PC-9 (cell line): ENCODE measurements around the gene PGAP6. TPM values are rescaled to one million over a fixed set of nuclear protein-coding genes. Genes with fewer than 3 reads are reported as not detected.

Source experiments
- BruUV-seq: library from RNA; stranded (reverse); fragments of 400-500 nt; replicated peaks from 2 replicates; lab custom pipeline; 2021; lab: Mats Ljungman, UMichigan
- CTCF ChIA-PET: fragments of 300-600 bp; sonication (Branson Sonifier 250); formaldehyde crosslinking; loops from one replicate; lab custom pipeline; 2022; ENCODE audit warnings: antibody characterized with exemption; lab: Charles Lee
- POLR2A ChIA-PET: fragments of 300-600 bp; sonication (Branson Sonifier 250); formaldehyde crosslinking; loops from one replicate; lab custom pipeline; 2022; ENCODE audit warnings: antibody characterized with exemption; ENCODE audit not compliant: unreplicated experiment; lab: Charles Lee
- DNase-seq, 2 experiments: peaks; one replicate each; pipeline versions ENCODE4 v3.0.0 to v3.0.0-alpha.2; 2015 to 2022; ENCODE audit warnings: mixed read lengths in 1 of 2
- H2AFZ ChIP-seq: fragments of 200-600 bp; sonication (generic); 2 replicates; pipeline ENCODE4 v1.8.1; 2017; ENCODE audit warnings: antibody characterized with exemption
- H3F3A ChIP-seq: fragments of 200-600 bp; sonication (generic); 2 replicates; pipeline ENCODE4 v1.8.1; 2017; ENCODE audit warnings: antibody characterized with exemption, mild to moderate bottlenecking, low read depth; ENCODE audit not compliant: insufficient read depth
- H3K27ac ChIP-seq: fragments of 200-600 bp; sonication (generic); 2 replicates; pipeline ENCODE4 v1.6.1; 2016; ENCODE audit warnings: mixed run types
- H3K27me3 ChIP-seq: fragments of 200-600 bp; sonication (generic); 2 replicates; pipeline ENCODE4 v1.6.1; 2016; ENCODE audit warnings: low read depth, mixed run types; ENCODE audit not compliant: insufficient read depth
- H3K36me3 ChIP-seq: fragments of 200-600 bp; sonication (generic); 2 replicates; pipeline ENCODE4 v1.6.1; 2016; ENCODE audit warnings: low read depth, mixed run types
- H3K4me1 ChIP-seq: fragments of 200-600 bp; sonication (generic); replicated peaks from 2 replicates; pipeline ENCODE4 v1.6.1; 2016; ENCODE audit warnings: mixed run types; ENCODE audit not compliant: insufficient read depth
- H3K4me2 ChIP-seq: fragments of 200-600 bp; sonication (generic); 2 replicates; pipeline ENCODE4 v1.6.1; 2017; ENCODE audit warnings: mixed run types
- H3K4me3 ChIP-seq: fragments of 200-600 bp; sonication (generic); 2 replicates; pipeline ENCODE4 v1.6.1; 2016; ENCODE audit warnings: mixed run types
- H3K79me2 ChIP-seq: fragments of 200-600 bp; sonication (generic); 2 replicates; pipeline ENCODE4 v1.6.1; 2017; ENCODE audit warnings: low read depth, mixed run types
- H3K9me2 ChIP-seq: fragments of 200-600 bp; sonication (generic); 2 replicates; pipeline ENCODE4 v1.8.1; 2017; ENCODE audit warnings: mild to moderate bottlenecking; ENCODE audit not compliant: insufficient read depth
- H3K9me3 ChIP-seq: fragments of 200-600 bp; sonication (generic); 2 replicates; pipeline ENCODE4 v1.8.1; 2016; ENCODE audit warnings: low read depth; ENCODE audit not compliant: insufficient read depth
- H4K20me1 ChIP-seq: fragments of 200-600 bp; sonication (generic); 2 replicates; pipeline ENCODE4 v1.8.1; 2017; ENCODE audit not compliant: insufficient read depth
- EZH2 ChIP-seq: fragments of 200-600 bp; sonication (generic); IDR thresholded peaks from 2 replicates; pipeline ENCODE4 v1.8.0; 2017; ENCODE audit warnings: antibody characterized with exemption, low read depth
- intact Hi-C: fragments of 100-400 bp; cut with micrococcal nuclease; formaldehyde crosslinking; loops from one replicate; pipeline ENCODE4 v1.10.0; 2022; ENCODE audit not compliant: unreplicated experiment
- total RNA-seq: library from RNA; stranded (reverse); gene quantifications from 2 replicates; pipeline ENCODE4 v1.2.3, GENCODE V29; 2021
- TF ChIP-seq, protein P1 (sequence below): fragments of 200-600 bp; sonication (generic); conservative IDR thresholded peaks from 2 replicates; pipeline ENCODE4 v1.6.1; 2017; ENCODE audit warnings: mixed run types, antibody characterized with exemption, mild to moderate bottlenecking, moderate library complexity

Gene PGAP6
- total RNA-seq, 1 experiment from 2014 or later, result 45.6 TPM

DNA sequence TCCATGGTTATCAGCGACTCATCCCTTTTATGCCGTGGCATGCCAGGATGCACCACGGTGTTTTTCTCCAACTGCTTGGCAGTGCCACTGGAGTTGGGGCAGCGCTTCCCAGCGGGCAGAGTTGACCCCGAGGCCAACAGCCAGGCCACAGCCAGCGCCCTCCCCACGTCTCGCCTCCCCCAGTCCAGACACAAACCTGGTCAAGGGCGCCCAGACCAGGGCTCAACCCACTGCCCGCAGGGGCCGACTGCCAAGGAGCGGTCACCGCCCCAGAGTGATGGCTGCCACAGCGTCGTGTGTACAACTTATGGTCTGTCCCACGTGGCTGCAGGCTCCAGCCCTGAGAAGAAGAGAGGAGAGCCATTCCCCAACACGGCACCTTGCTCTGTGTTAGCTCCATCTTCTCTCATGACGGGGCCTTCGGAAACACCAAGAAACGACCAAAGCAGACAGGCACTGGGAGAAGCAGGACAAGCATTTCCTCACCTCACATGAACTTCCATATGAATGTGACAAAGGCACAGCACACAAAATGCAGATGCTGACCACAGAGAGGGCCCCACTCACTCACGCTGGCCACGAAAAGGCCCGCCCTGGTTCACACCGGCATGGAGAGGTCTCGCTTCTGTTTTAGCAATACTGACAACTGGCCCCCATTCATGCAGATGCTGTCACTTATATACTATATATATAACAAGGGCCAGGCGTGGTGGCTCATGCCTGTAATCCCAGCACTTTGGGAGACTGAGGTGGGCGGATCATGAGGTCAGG lies 56.2 kb downstream of the PGAP6 start:
- no peaks in the 10 kb centered on the region for H3K27me3 ChIP-seq
- CTCF ChIA-PET, result no interaction called here
- POLR2A ChIA-PET, result no interaction called here
- H3K36me3 ChIP-seq, result no peaks in the 10 kb centered on the region
- intact Hi-C loops, result no loop called here
- BruUV-seq, result no TSS peak
- H3K4me2 ChIP-seq, result no peak overlapping the region
- no peaks in the 10 kb centered on the region for H3K9me3 ChIP-seq
- peaks cover 66% of the 10 kb centered on the region for H3K79me2 ChIP-seq
- no peak for TF ChIP-seq EZH2
- TF ChIP-seq, protein P1, sequence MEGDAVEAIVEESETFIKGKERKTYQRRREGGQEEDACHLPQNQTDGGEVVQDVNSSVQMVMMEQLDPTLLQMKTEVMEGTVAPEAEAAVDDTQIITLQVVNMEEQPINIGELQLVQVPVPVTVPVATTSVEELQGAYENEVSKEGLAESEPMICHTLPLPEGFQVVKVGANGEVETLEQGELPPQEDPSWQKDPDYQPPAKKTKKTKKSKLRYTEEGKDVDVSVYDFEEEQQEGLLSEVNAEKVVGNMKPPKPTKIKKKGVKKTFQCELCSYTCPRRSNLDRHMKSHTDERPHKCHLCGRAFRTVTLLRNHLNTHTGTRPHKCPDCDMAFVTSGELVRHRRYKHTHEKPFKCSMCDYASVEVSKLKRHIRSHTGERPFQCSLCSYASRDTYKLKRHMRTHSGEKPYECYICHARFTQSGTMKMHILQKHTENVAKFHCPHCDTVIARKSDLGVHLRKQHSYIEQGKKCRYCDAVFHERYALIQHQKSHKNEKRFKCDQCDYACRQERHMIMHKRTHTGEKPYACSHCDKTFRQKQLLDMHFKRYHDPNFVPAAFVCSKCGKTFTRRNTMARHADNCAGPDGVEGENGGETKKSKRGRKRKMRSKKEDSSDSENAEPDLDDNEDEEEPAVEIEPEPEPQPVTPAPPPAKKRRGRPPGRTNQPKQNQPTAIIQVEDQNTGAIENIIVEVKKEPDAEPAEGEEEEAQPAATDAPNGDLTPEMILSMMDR, result no peak
- H3F3A ChIP-seq, result peaks cover 38% of the 10 kb centered on the region
- H3K9me2 ChIP-seq, result no peaks in the 10 kb centered on the region
- peaks cover 58% of the 10 kb centered on the region for H4K20me1 ChIP-seq
- no peak overlapping the region for H2AFZ ChIP-seq
- no peak overlapping the region for H3K4me3 ChIP-seq
- peaks cover 29% of the 10 kb centered on the region for H3K4me1 ChIP-seq
- DNase-seq, result no peak
- no peak overlapping the region for H3K27ac ChIP-seq

DNA sequence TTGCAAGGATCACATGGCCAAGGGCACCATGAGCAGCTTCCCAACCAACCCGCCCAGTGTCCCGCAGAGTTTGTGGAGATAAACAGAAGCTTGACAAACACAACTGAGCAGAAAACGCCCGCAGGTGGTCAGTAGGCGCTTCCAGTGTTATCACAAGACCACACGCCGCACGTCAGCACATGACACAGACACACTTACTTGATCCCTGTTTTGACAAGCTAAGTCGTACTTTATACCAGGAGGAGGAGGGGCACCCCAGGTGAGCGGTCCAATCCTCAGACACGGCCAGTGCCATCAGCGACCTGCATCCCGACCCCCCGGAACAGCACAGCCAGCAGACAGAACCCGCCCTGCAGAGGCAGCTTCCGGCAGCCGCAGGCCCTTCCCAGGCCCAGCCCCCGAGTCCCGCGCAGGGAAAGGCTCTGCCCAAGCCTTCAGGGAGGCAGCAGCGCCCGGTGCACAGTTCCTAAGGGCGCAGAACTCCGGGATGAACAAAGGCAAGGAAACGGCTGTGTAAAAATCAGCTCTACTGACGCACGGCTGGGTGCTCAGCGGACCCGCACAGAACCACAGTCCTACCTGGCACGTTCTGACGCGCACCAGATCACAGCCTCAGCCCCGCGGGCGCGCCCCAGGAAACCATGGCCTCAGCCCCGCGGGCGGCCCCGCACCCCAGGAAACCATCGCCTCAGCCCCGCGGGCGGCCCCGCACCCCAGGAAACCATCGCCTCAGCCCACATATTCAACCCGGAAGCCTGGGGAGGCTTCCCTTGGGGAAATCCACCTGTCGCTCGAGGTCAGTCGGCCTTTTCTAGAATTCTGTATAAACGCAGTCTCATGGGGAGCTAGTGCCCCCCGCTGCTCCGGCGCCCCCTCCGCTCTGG lies 57.1 kb downstream of the PGAP6 start:
- CTCF ChIA-PET, result no interaction called here
- Histone ChIP-seq H3K36me3 (no peaks in the 10 kb centered on the region), H3K4me2 (no peak overlapping the region), H3F3A (peaks cover 41% of the 10 kb centered on the region), H3K4me3 (no peak overlapping the region), H3K27me3 (no peaks in the 10 kb centered on the region), H3K9me2 (no peaks in the 10 kb centered on the region), H4K20me1 (peaks cover 60% of the 10 kb centered on the region), H3K9me3 (no peaks in the 10 kb centered on the region), H3K4me1 (peaks cover 29% of the 10 kb centered on the region), H3K27ac (no peak overlapping the region), H3K79me2 (peaks cover 64% of the 10 kb centered on the region), H2AFZ (no peak overlapping the region)
- intact Hi-C loops, result no loop called here
- POLR2A ChIA-PET, result no interaction called here
- DNase-seq, result no peak
- TF ChIP-seq, protein P1, result no peak
- TF ChIP-seq EZH2, result no peak
- no TSS peak for BruUV-seq

DNA sequence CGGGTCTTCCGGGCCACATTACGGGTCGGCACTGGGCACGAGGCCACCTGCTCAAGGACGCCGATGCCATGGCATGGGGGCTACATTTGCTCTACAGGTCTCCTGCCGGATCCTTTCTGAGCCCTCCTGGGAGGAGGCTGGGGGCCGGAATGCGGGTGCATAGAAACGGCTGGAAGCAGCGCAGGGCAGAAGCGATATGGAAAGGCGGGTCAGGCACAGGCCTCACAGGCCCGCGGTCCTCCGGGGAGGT lies 57.7 kb downstream of the PGAP6 start:
- Histone ChIP-seq H3K9me2 (no peaks in the 10 kb centered on the region), H3K9me3 (no peaks in the 10 kb centered on the region), H3K4me2 (no peak overlapping the region), H3K27ac (no peak overlapping the region), H3K27me3 (no peaks in the 10 kb centered on the region), H3K36me3 (no peaks in the 10 kb centered on the region), H4K20me1 (peaks cover 62% of the 10 kb centered on the region), H3K79me2 (peaks cover 64% of the 10 kb centered on the region), H2AFZ (no peak overlapping the region), H3F3A (peaks cover 37% of the 10 kb centered on the region), H3K4me1 (peaks cover 25% of the 10 kb centered on the region), H3K4me3 (no peak overlapping the region)
- intact Hi-C loops, result no loop called here
- no peak for DNase-seq
- ChIA-PET CTCF (no interaction called here), POLR2A (no interaction called here)
- TF ChIP-seq, protein P1, result no peak
- no peak for TF ChIP-seq EZH2
- no TSS peak for BruUV-seq
